Measurements from ENCODE around the gene CNNM1. TPM values are rescaled to one million over a fixed set of nuclear protein-coding genes. Genes with fewer than 3 reads are reported as not detected.

Gene CNNM1
- total RNA-seq, 1 experiment from 2014 or later: not detected

- no TSS peak for BruUV-seq (replicated peaks)
- Histone ChIP-seq H2AFZ (ENCODE audit: low read depth, low read length, poor library complexity, severe bottlenecking) (no peak overlapping the region), H3K4me1 (ENCODE audit: control insufficient read depth in 1 of 2, insufficient read depth in 2 of 2, low read length in 2 of 2) (no peaks in the 10 kb centered on the region), H3K79me2 (ENCODE audit: insufficient read depth, low read length) (no peaks in the 10 kb centered on the region), H3K4me3 (replicated peaks in 1 of 2; ENCODE audit: low read depth in 1 of 2, low read length in 2 of 2) (no peak overlapping the region), H3K9ac (ENCODE audit: low read length) (no peak overlapping the region), H3K27ac (ENCODE audit: low read depth, low read length) (no peak overlapping the region), H3K27me3 (ENCODE audit: insufficient read depth, low read length) (peaks cover 44% of the 10 kb centered on the region), H3K4me2 (ENCODE audit: low read length) (no peak overlapping the region), H3K9me2 (ENCODE audit: insufficient read depth) (no peaks in the 10 kb centered on the region), H4K20me1 (ENCODE audit: insufficient read depth) (no peaks in the 10 kb centered on the region), H3K36me3 (ENCODE audit: control insufficient read depth in 1 of 2, insufficient read depth in 2 of 2, low read length in 2 of 2) (no peaks in the 10 kb centered on the region), H3K9me3 (ENCODE audit: control insufficient read depth in 1 of 2, insufficient read depth in 1 of 2, low read depth in 1 of 2, low read length in 2 of 2) (no peaks in the 10 kb centered on the region)
- no peak for DNase-seq (ENCODE audit: low read depth, low spot score)
- RAD21 ChIA-PET (ENCODE audit: low non-redundant PET in 1 of 2, low total read pairs in 2 of 2, uncharacterized antibody in 2 of 2, unreplicated experiment in 2 of 2): no interaction called here
- CTCF ChIA-PET: no interaction called here
- peak; percentile 67 for ATAC-seq
- POLR2A ChIA-PET: interaction anchor here (1.1 kb wide), 1 partner anchor 70 kb away, joined by 3 read pairs; the partner anchor contains the start of gene GOT1
- TF ChIP-seq RAD21 (IDR thresholded peaks at IDR 0.05; ENCODE audit: low read depth) (0 out of 2 replicates have a peak, but pooled peaks have one; percentile 10), SP1 (IDR thresholded peaks at IDR 0.05; ENCODE audit: low read depth) (no peak)
- intact Hi-C loops (cut with micrococcal nuclease): loop anchor here (5.0 kb wide), 1 partner anchor 359 kb away; no protein-coding TSS in a partner anchor
Observed at GRCh38 chr10:99360934-99361333, 31.8 kb downstream of the CNNM1 start.

GRCh38 chr10:99364125-99364524 is 35.0 kb downstream of the CNNM1 start:
- Histone ChIP-seq H3K4me3 (replicated peaks in 1 of 2; ENCODE audit: low read depth in 1 of 2, low read length in 2 of 2) (no peak overlapping the region), H3K27me3 (ENCODE audit: insufficient read depth, low read length) (peaks cover 57% of the 10 kb centered on the region), H4K20me1 (ENCODE audit: insufficient read depth) (no peaks in the 10 kb centered on the region), H3K9ac (ENCODE audit: low read length) (no peak overlapping the region), H3K9me2 (ENCODE audit: insufficient read depth) (no peaks in the 10 kb centered on the region), H3K9me3 (ENCODE audit: control insufficient read depth in 1 of 2, insufficient read depth in 1 of 2, low read depth in 1 of 2, low read length in 2 of 2) (no peaks in the 10 kb centered on the region), H2AFZ (ENCODE audit: low read depth, low read length, poor library complexity, severe bottlenecking) (no peak overlapping the region), H3K4me1 (ENCODE audit: control insufficient read depth in 1 of 2, insufficient read depth in 2 of 2, low read length in 2 of 2) (no peaks in the 10 kb centered on the region), H3K4me2 (ENCODE audit: low read length) (no peak overlapping the region), H3K27ac (ENCODE audit: low read depth, low read length) (no peak overlapping the region), H3K36me3 (ENCODE audit: control insufficient read depth in 1 of 2, insufficient read depth in 2 of 2, low read length in 2 of 2) (no peaks in the 10 kb centered on the region), H3K79me2 (ENCODE audit: insufficient read depth, low read length) (no peaks in the 10 kb centered on the region)
- ATAC-seq (no peak), DNase-seq (ENCODE audit: low read depth, low spot score) (no peak)
- ChIA-PET CTCF (no interaction called here), POLR2A (no interaction called here), RAD21 (ENCODE audit: low non-redundant PET in 1 of 2, low total read pairs in 2 of 2, uncharacterized antibody in 2 of 2, unreplicated experiment in 2 of 2) (no interaction called here)
- intact Hi-C loops (cut with micrococcal nuclease): loop anchor here (5.0 kb wide), 1 partner anchor 362 kb away; no protein-coding TSS in a partner anchor
- BruUV-seq (replicated peaks): no TSS peak
- TF ChIP-seq ZBTB33 (IDR thresholded peaks at IDR 0.05; ENCODE audit: extremely low read depth, insufficient replicate concordance, low read length): no peak
- TF ChIP-seq RAD21 (IDR thresholded peaks at IDR 0.05; ENCODE audit: low read depth): no peak
- TF ChIP-seq ZFX (IDR thresholded peaks at IDR 0.05): no peak
- TF ChIP-seq CBX3 (IDR thresholded peaks at IDR 0.05; ENCODE audit: low read depth): no peak
- no peak for TF ChIP-seq YY1 (IDR thresholded peaks at IDR 0.05; ENCODE audit: extremely low read depth, insufficient replicate concordance, low read depth, low read length)
- TF ChIP-seq ELF1 (IDR thresholded peaks at IDR 0.05; ENCODE audit: borderline replicate concordance, low read depth): no peak
- TF ChIP-seq FOSL1 (IDR thresholded peaks at IDR 0.05; ENCODE audit: low read depth): no peak
- no peak for TF ChIP-seq EGR1 (IDR thresholded peaks at IDR 0.05; ENCODE audit: low read depth)
- no peak for TF ChIP-seq EZH2phosphoT487 (IDR thresholded peaks at IDR 0.05; ENCODE audit: borderline replicate concordance)
- TF ChIP-seq ATF3 (IDR thresholded peaks at IDR 0.05): no peak
- TF ChIP-seq TCF7L2 (IDR thresholded peaks at IDR 0.05; ENCODE audit: borderline replicate concordance, extremely low read depth, insufficient read depth, insufficient read length): no peak
- TF ChIP-seq CEBPB (IDR thresholded peaks at IDR 0.05; ENCODE audit: low read depth): no peak
- no peak for TF ChIP-seq SIN3A (IDR thresholded peaks at IDR 0.05; ENCODE audit: low read depth)
- no peak for TF ChIP-seq REST (IDR thresholded peaks at IDR 0.05; ENCODE audit: low read depth)
- no peak for TF ChIP-seq JUND (IDR thresholded peaks at IDR 0.05)
- TF ChIP-seq EZH2 (IDR thresholded peaks at IDR 0.05): no peak
